ENCODE results near the gene PEPD. TPM values are rescaled to one million over a fixed set of nuclear protein-coding genes. Genes with fewer than 3 reads are reported as not detected.

PEPD gene
- total and polyA plus RNA-seq, 10 of the 15 experiments (the other 5 are each of a cell fraction or from before 2014, with no cell fraction given): 1.4 to 52.0 (median 20.2) TPM

- DNase-seq (ENCODE audit: low read depth, low spot score) (no peak), FAIRE-seq (no peak), ATAC-seq (no peak)
- H3K36me3 ChIP-seq (ENCODE audit: control insufficient read depth in 2 of 2, insufficient read depth in 2 of 2, low read length in 1 of 2): no peaks in the 10 kb centered on the region
- ChIA-PET RAD21 (ENCODE audit: unreplicated experiment) (no interaction called here), CTCF (no interaction called here), SMC1A (ENCODE audit: uncharacterized antibody, unreplicated experiment) (no interaction called here), POLR2A (no interaction called here)
- no TSS peak for BruUV-seq (replicated peaks)
- no peaks in the 10 kb centered on the region for H3K79me2 ChIP-seq (ENCODE audit: control insufficient read depth, insufficient read depth, low read length)
- H2AFZ ChIP-seq (ENCODE audit: control insufficient read depth, low read depth, low read length): no peak overlapping the region
- in situ Hi-C loops (cut with MboI) (no loop called here), intact Hi-C loops (cut with micrococcal nuclease; ENCODE audit: unreplicated experiment) (no loop called here)
- H3K4me1 ChIP-seq (ENCODE audit: control insufficient read depth, insufficient read depth, low read length): no peaks in the 10 kb centered on the region
- no peak overlapping the region for H3K4me3 ChIP-seq
- H3K27ac ChIP-seq (ENCODE audit: control insufficient read depth, insufficient read depth): no peak overlapping the region
- H3K27me3 ChIP-seq (replicated peaks in 1 of 2; ENCODE audit: control insufficient read depth in 2 of 2, insufficient read depth in 2 of 2, low read length in 1 of 2): no peaks in the 10 kb centered on the region
- no peaks in the 10 kb centered on the region; the same call in 2 of the 3 replicates for H3K9me3 ChIP-seq (replicated peaks; ENCODE audit: control insufficient read depth, insufficient read depth, low read length)
- no peaks in the 10 kb centered on the region for H4K20me1 ChIP-seq (ENCODE audit: control insufficient read depth, insufficient read depth)
- WGBS (ENCODE audit: insufficient coverage, insufficient replicate concordance, low lambda C conversion rate, missing lambda C conversion rate): 0% methylated on average over 5 of the region's 6 CpGs
- no peak overlapping the region for H3K4me2 ChIP-seq (ENCODE audit: control insufficient read depth, insufficient read depth)
- H3K9ac ChIP-seq (ENCODE audit: control insufficient read depth, insufficient read depth, low read length): no peak overlapping the region
- TF ChIP-seq, protein P1, sequence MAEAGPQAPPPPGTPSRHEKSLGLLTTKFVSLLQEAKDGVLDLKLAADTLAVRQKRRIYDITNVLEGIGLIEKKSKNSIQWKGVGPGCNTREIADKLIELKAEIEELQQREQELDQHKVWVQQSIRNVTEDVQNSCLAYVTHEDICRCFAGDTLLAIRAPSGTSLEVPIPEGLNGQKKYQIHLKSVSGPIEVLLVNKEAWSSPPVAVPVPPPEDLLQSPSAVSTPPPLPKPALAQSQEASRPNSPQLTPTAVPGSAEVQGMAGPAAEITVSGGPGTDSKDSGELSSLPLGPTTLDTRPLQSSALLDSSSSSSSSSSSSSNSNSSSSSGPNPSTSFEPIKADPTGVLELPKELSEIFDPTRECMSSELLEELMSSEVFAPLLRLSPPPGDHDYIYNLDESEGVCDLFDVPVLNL (IDR thresholded peaks at IDR 0.05; ENCODE audit: low read depth, low read length): no peak
- no peak for TF ChIP-seq PAX5 (IDR thresholded peaks at IDR 0.05; ENCODE audit: borderline replicate concordance, low read depth, low read length)
- no peak for TF ChIP-seq TAF1 (IDR thresholded peaks at IDR 0.05; ENCODE audit: borderline replicate concordance, low read depth, low read length)
- TF ChIP-seq HDGF (IDR thresholded peaks at IDR 0.05): no peak
- no peak for TF ChIP-seq FOS (IDR thresholded peaks at IDR 0.05; ENCODE audit: borderline replicate concordance, extremely low read depth, insufficient read length)
- no peak for TF ChIP-seq BRCA1 (IDR thresholded peaks at IDR 0.05; ENCODE audit: low read depth, low read length)
- no peak for TF ChIP-seq RFX5 (IDR thresholded peaks at IDR 0.05; ENCODE audit: low read depth, low read length)
- no peak for TF ChIP-seq CHD4 (IDR thresholded peaks at IDR 0.05)
- TF ChIP-seq, protein P2, sequence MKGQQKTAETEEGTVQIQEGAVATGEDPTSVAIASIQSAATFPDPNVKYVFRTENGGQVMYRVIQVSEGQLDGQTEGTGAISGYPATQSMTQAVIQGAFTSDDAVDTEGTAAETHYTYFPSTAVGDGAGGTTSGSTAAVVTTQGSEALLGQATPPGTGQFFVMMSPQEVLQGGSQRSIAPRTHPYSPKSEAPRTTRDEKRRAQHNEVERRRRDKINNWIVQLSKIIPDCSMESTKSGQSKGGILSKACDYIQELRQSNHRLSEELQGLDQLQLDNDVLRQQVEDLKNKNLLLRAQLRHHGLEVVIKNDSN (IDR thresholded peaks at IDR 0.05; ENCODE audit: borderline replicate concordance, extremely low read length, insufficient read depth, low read depth, low read length): no peak
- TF ChIP-seq, protein P3, sequence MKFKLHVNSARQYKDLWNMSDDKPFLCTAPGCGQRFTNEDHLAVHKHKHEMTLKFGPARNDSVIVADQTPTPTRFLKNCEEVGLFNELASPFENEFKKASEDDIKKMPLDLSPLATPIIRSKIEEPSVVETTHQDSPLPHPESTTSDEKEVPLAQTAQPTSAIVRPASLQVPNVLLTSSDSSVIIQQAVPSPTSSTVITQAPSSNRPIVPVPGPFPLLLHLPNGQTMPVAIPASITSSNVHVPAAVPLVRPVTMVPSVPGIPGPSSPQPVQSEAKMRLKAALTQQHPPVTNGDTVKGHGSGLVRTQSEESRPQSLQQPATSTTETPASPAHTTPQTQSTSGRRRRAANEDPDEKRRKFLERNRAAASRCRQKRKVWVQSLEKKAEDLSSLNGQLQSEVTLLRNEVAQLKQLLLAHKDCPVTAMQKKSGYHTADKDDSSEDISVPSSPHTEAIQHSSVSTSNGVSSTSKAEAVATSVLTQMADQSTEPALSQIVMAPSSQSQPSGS (IDR thresholded peaks at IDR 0.05; ENCODE audit: low read length): no peak
- TF ChIP-seq BMI1 (IDR thresholded peaks at IDR 0.05; ENCODE audit: borderline replicate concordance): no peak
- TF ChIP-seq NR2F1 (conservative IDR thresholded peaks at IDR 0.05): no peak
- TF ChIP-seq NRF1 (conservative IDR thresholded peaks at IDR 0.05; ENCODE audit: low read depth, low read length): no peak
- TF ChIP-seq, protein P4, sequence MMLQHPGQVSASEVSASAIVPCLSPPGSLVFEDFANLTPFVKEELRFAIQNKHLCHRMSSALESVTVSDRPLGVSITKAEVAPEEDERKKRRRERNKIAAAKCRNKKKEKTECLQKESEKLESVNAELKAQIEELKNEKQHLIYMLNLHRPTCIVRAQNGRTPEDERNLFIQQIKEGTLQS (IDR thresholded peaks at IDR 0.05; ENCODE audit: borderline replicate concordance, extremely low read depth, low read depth, low read length): no peak
- no peak for TF ChIP-seq BCL11A (IDR thresholded peaks at IDR 0.05; ENCODE audit: low read depth, low read length)
- TF ChIP-seq, protein P5, sequence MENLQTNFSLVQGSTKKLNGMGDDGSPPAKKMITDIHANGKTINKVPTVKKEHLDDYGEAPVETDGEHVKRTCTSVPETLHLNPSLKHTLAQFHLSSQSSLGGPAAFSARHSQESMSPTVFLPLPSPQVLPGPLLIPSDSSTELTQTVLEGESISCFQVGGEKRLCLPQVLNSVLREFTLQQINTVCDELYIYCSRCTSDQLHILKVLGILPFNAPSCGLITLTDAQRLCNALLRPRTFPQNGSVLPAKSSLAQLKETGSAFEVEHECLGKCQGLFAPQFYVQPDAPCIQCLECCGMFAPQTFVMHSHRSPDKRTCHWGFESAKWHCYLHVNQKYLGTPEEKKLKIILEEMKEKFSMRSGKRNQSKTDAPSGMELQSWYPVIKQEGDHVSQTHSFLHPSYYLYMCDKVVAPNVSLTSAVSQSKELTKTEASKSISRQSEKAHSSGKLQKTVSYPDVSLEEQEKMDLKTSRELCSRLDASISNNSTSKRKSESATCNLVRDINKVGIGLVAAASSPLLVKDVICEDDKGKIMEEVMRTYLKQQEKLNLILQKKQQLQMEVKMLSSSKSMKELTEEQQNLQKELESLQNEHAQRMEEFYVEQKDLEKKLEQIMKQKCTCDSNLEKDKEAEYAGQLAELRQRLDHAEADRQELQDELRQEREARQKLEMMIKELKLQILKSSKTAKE (IDR thresholded peaks at IDR 0.05; ENCODE audit: low read depth, poor library complexity, severe bottlenecking): no peak
- TF ChIP-seq CHD1 (IDR thresholded peaks at IDR 0.05; ENCODE audit: low read depth, low read length): no peak
- no peak for TF ChIP-seq MXI1 (IDR thresholded peaks at IDR 0.05; ENCODE audit: low read depth, low read length)
- TF ChIP-seq KAT2A (conservative IDR thresholded peaks at IDR 0.05; ENCODE audit: control insufficient read depth, low read depth, low read length): no peak
Observed at GRCh38 chr19:33532859-33533460, 11.4 kb upstream of the PEPD start.
